Muscle of leg (tissue), 11 donors: ENCODE data around the gene KRTAP5-8. TPM values are rescaled to one million over a fixed set of nuclear protein-coding genes. Genes with fewer than 3 reads are reported as not detected.
"Not testable (repeated sequence)": the region's sequence is repeated elsewhere in the genome, so short reads cannot be mapped to it uniquely, and the experiment has no call there.

Experiments used
- DNase-seq: peaks from one replicate; pipeline ENCODE4 v3.0.0; 2013
- H3K27ac ChIP-seq: one replicate; pipeline ENCODE4 v1.5.1; 2013; ENCODE audit warnings: mild to moderate bottlenecking, low read length, control low read depth
- H3K27me3 ChIP-seq: one replicate; pipeline ENCODE4 v1.6.1; 2013; ENCODE audit warnings: low read length; ENCODE audit not compliant: control insufficient read depth, insufficient read depth
- H3K36me3 ChIP-seq: one replicate; pipeline ENCODE4 v1.6.1; 2013; ENCODE audit warnings: low read length; ENCODE audit not compliant: control insufficient read depth, insufficient read depth
- H3K4me1 ChIP-seq: one replicate; pipeline ENCODE4 v1.6.1; 2013; ENCODE audit warnings: low read length; ENCODE audit not compliant: control insufficient read depth, insufficient read depth
- H3K4me3 ChIP-seq: one replicate; pipeline ENCODE4 v1.5.1; 2013; ENCODE audit warnings: low read length, control low read depth
- H3K9me3 ChIP-seq: replicated peaks from 2 replicates; pipeline ENCODE4 v1.6.1; 2013; ENCODE audit warnings: low read depth, low read length; ENCODE audit not compliant: control insufficient read depth
- WGBS: methylation state at CpG from one replicate; pipeline ENCODE4 v1.1.5; 2013; ENCODE audit warnings: missing lambda C conversion rate; ENCODE audit not compliant: insufficient coverage; 5-methylcytosine and 5-hydroxymethylcytosine counted together
- polyA plus RNA-seq, 8 donors: library from polyadenylated mRNA; unstranded; fragments of 120-200 nt; gene quantifications; one replicate each; pipeline versions ENCODE4 v1.2.1 to v1.2.3, GENCODE V29; 2013; ENCODE audit warnings: inconsistent platforms in 1 of 8, low replicate concordance in 1 of 8; ENCODE audit not compliant: insufficient read length in 8 of 8, insufficient read depth in 1 of 8
- total RNA-seq: library from RNA; stranded (reverse); fragments of 120-200 nt; gene quantifications from one replicate; pipeline ENCODE4 v1.2.4, GENCODE V29; 2013

KRTAP5-8 gene
- total and polyA plus RNA-seq, 9 donors: 0.12 TPM; not detected in 8

- 61% methylated on average over 8 of the region's 9 CpGs for WGBS
- no peak overlapping the region for H3K27ac ChIP-seq
- peaks cover 13% of the 10 kb centered on the region for H3K9me3 ChIP-seq
- peaks cover 6% of the 10 kb centered on the region for H3K4me1 ChIP-seq
- H3K27me3 ChIP-seq: no peaks in the 10 kb centered on the region
- no peak overlapping the region for H3K4me3 ChIP-seq
- DNase-seq: no peak
- H3K36me3 ChIP-seq: peaks cover 9% of the 10 kb centered on the region
Measured at GRCh38 chr11:71505781-71506180, 32.0 kb upstream of the KRTAP5-8 start.

- DNase-seq: no peak
- Histone ChIP-seq H3K4me1 (no peaks in the 10 kb centered on the region), H3K4me3 (no peak overlapping the region), H3K9me3 (peaks cover 15% of the 10 kb centered on the region), H3K27me3 (no peaks in the 10 kb centered on the region), H3K36me3 (peaks cover 1% of the 10 kb centered on the region), H3K27ac (no peak overlapping the region)
- WGBS: 93% methylated on average over 5 of the region's 5 CpGs
Measured at GRCh38 chr11:71507102-71507501, 30.7 kb upstream of the KRTAP5-8 start.

- WGBS: 91% methylated on average over 46 of the region's 55 CpGs
- H3K9me3 ChIP-seq: no peaks in the 10 kb centered on the region
- H3K4me1 ChIP-seq: peaks cover 11% of the 10 kb centered on the region
Measured at GRCh38 chr11:71518506-71519471, 19.0 kb upstream of the KRTAP5-8 start.

GRCh38 chr11:71519546-71519945, 18.3 kb upstream of the KRTAP5-8 start:
- Histone ChIP-seq H3K9me3 (no peaks in the 10 kb centered on the region), H3K27me3 (no peaks in the 10 kb centered on the region), H3K4me1 (peaks cover 11% of the 10 kb centered on the region), H3K27ac (no peak overlapping the region), H3K4me3 (no peak overlapping the region), H3K36me3 (no peaks in the 10 kb centered on the region)
- peak; percentile 23 for DNase-seq
- WGBS: 61% methylated on average over 9 of the region's 10 CpGs

More at GRCh38 chr11:71518506-71519471, 19.0 kb upstream of the KRTAP5-8 start:
- no peak for DNase-seq
- Histone ChIP-seq H3K36me3 (no peaks in the 10 kb centered on the region), H3K27ac (no peak overlapping the region), H3K4me3 (no peak overlapping the region), H3K27me3 (no peaks in the 10 kb centered on the region)

GRCh38 chr11:71525188-71525937, 12.5 kb upstream of the KRTAP5-8 start:
- Histone ChIP-seq H3K27me3 (no peaks in the 10 kb centered on the region), H3K4me1 (no peaks in the 10 kb centered on the region), H3K27ac (no peak overlapping the region), H3K4me3 (no peak overlapping the region), H3K36me3 (no peaks in the 10 kb centered on the region), H3K9me3 (no peaks in the 10 kb centered on the region)
- no peak for DNase-seq
- 64% methylated on average over 2 of the region's 3 CpGs for WGBS

- no peaks in the 10 kb centered on the region for H3K9me3 ChIP-seq
- DNase-seq: no peak
- WGBS: 73% methylated on average over 1 of the region's 2 CpGs
- H3K27ac ChIP-seq: no peak overlapping the region
- H3K4me1 ChIP-seq: no peaks in the 10 kb centered on the region
- H3K27me3 ChIP-seq: no peaks in the 10 kb centered on the region
- H3K36me3 ChIP-seq: no peaks in the 10 kb centered on the region
- no peak overlapping the region for H3K4me3 ChIP-seq
Measured at GRCh38 chr11:71525938-71526495, 11.8 kb upstream of the KRTAP5-8 start.

- 60% methylated on average over 2 of the region's 10 CpGs for WGBS
- not testable (repeated sequence) for H3K9me3 ChIP-seq, H3K4me1 ChIP-seq, H3K27ac ChIP-seq, H3K27me3 ChIP-seq, H3K36me3 ChIP-seq, DNase-seq, H3K4me3 ChIP-seq
Measured at GRCh38 chr11:71526796-71527575, 10.8 kb upstream of the KRTAP5-8 start, which contains the start of gene KRTAP5-7. Gene KRTAP5-7 (plus strand): TSS chr11:71527267. CDS start chr11:71527301, 34 bp downstream.

- WGBS: 81% methylated on average over 5 of the region's 6 CpGs
- Histone ChIP-seq H3K27me3 (no peaks in the 10 kb centered on the region), H3K4me3 (no peak overlapping the region), H3K9me3 (no peaks in the 10 kb centered on the region), H3K27ac (no peak overlapping the region), H3K36me3 (no peaks in the 10 kb centered on the region), H3K4me1 (no peaks in the 10 kb centered on the region)
- peak; percentile 10 for DNase-seq
Measured at GRCh38 chr11:71527576-71528210, 10.1 kb upstream of the KRTAP5-8 start.

- WGBS: 100% methylated on average over 1 of the region's 11 CpGs
- H3K27me3 ChIP-seq: no peaks in the 10 kb centered on the region
- H3K4me1 ChIP-seq: no peaks in the 10 kb centered on the region
- H3K36me3 ChIP-seq: no peaks in the 10 kb centered on the region
- H3K27ac ChIP-seq: no peak overlapping the region
- no peak overlapping the region for H3K4me3 ChIP-seq
- no peaks in the 10 kb centered on the region for H3K9me3 ChIP-seq
- DNase-seq: no peak
Measured at GRCh38 chr11:71530602-71531001, 7.2 kb upstream of the KRTAP5-8 start.
